SK-N-SH (cell line): ENCODE measurements around the gene RHOJ. TPM values are rescaled to one million over a fixed set of nuclear protein-coding genes. Genes with fewer than 3 reads are reported as not detected.

Experiments used
- CTCF ChIA-PET: fragments of 300-600, 350-600 bp; formaldehyde crosslinking; extraction: SDS; loops from one replicate; lab custom pipeline; 2021; lab: Yijun Ruan, JAX
- POLR2A ChIA-PET: fragments of 350-600 bp; sonication (Branson Sonifier 250); formaldehyde crosslinking; extraction: SDS; loops from one replicate; lab custom pipeline; 2020; ENCODE audit warnings: antibody characterized with exemption, inconsistent platforms; lab: Yijun Ruan, JAX
- DNase-seq: peaks from one replicate; pipeline ENCODE4 v3.0.0; 2012
- H2AFZ ChIP-seq: fragments of 200-600 bp; sonication (generic); 2 replicates; pipeline ENCODE4 v1.8.1; 2016; ENCODE audit warnings: antibody characterized with exemption, mild to moderate bottlenecking, low read depth
- H3F3A ChIP-seq: fragments of 200-600 bp; sonication (generic); replicated peaks from 2 replicates; pipeline ENCODE3; 2016; ENCODE audit warnings: antibody characterized with exemption, mild to moderate bottlenecking; ENCODE audit not compliant: insufficient read depth
- H3K27ac ChIP-seq, 2 experiments: fragments of 200-500 bp in 1 of 2; fragments of 200-600 bp in 1 of 2; sonication (Bioruptor generic) in 1 of 2; sonication (generic), shearing (Covaris generic) in 1 of 2; 2 replicates each; pipeline versions ENCODE4 v1.5.1 to v1.6.1; 2014 to 2016; ENCODE audit warnings: low read depth in 2 of 2, inconsistent platforms in 1 of 2, low read length in 1 of 2, mild to moderate bottlenecking in 1 of 2, mixed read lengths in 1 of 2
- H3K27me3 ChIP-seq: fragments of 200-600 bp; sonication (generic), shearing (Covaris generic); 2 replicates; pipeline ENCODE4 v1.6.1; 2016; ENCODE audit warnings: mixed run types; ENCODE audit not compliant: insufficient read depth
- H3K36me3 ChIP-seq, 2 experiments: fragments of 200-500 bp in 1 of 2; fragments of 200-600 bp in 1 of 2; sonication (Bioruptor generic) in 1 of 2; sonication (generic) in 1 of 2; replicated peaks in 1 of 2; 2 replicates each; pipeline versions ENCODE3 to v1.5.1; 2014 to 2016; ENCODE audit warnings: low read length in 1 of 2, mild to moderate bottlenecking in 1 of 2; ENCODE audit not compliant: insufficient read depth in 2 of 2, control insufficient read depth in 1 of 2
- H3K4me1 ChIP-seq, 2 experiments: fragments of 200-500 bp in 1 of 2; fragments of 200-600 bp in 1 of 2; sonication (Bioruptor generic) in 1 of 2; sonication (generic), shearing (Covaris generic) in 1 of 2; 2 replicates each; pipeline versions ENCODE4 v1.5.1 to v1.6.1; 2014 to 2016; ENCODE audit warnings: low read depth in 1 of 2, low read length in 1 of 2, mixed run types in 1 of 2; ENCODE audit not compliant: insufficient read depth in 2 of 2, control insufficient read depth in 1 of 2
- H3K4me2 ChIP-seq: fragments of 200-600 bp; sonication (generic), shearing (Covaris generic); 2 replicates; pipeline ENCODE4 v1.6.1; 2017; ENCODE audit warnings: mixed run types
- H3K4me3 ChIP-seq, 2 experiments: fragments of 200-500 bp in 1 of 2; fragments of 200-600 bp in 1 of 2; sonication (Bioruptor generic) in 1 of 2; sonication (generic), shearing (Covaris generic) in 1 of 2; 2 replicates each; pipeline versions ENCODE4 v1.5.1 to v1.8.1; 2014 to 2016; ENCODE audit warnings: low read depth in 2 of 2, inconsistent platforms in 1 of 2, low read length in 1 of 2, mild to moderate bottlenecking in 1 of 2, mixed read lengths in 1 of 2, moderate library complexity in 1 of 2
- H3K79me2 ChIP-seq: fragments of 200-600 bp; sonication (generic); 2 replicates; pipeline ENCODE4 v1.8.1; 2017; ENCODE audit warnings: mild to moderate bottlenecking; ENCODE audit not compliant: insufficient read depth
- H3K9ac ChIP-seq: fragments of 200-600 bp; sonication (generic); 2 replicates; pipeline ENCODE4 v1.6.1; 2017; ENCODE audit warnings: mixed run types
- H3K9me2 ChIP-seq: fragments of 200-600 bp; sonication (generic); 2 replicates; pipeline ENCODE4 v1.6.1; 2017; ENCODE audit warnings: mixed run types
- H3K9me3 ChIP-seq: fragments of 200-600 bp; sonication (generic); 2 replicates; pipeline ENCODE4 v1.6.1; 2017; ENCODE audit warnings: mixed run types, mild to moderate bottlenecking, moderate library complexity
- H4K20me1 ChIP-seq: fragments of 200-600 bp; sonication (generic); 2 replicates; pipeline ENCODE4 v1.6.1; 2017; ENCODE audit warnings: mild to moderate bottlenecking, mixed run types; ENCODE audit not compliant: insufficient read depth
- ELF1 ChIP-seq: IDR thresholded peaks from 2 replicates; pipeline ENCODE4 v1.4.0; 2012
- EP300 ChIP-seq, 2 experiments: IDR thresholded peaks; 2 replicates each; pipeline versions ENCODE4 v1.4.0 to v1.6.1; 2012; ENCODE audit warnings: borderline replicate concordance in 1 of 2, low read depth in 1 of 2, low read length in 1 of 2
- FOSL2 ChIP-seq: IDR thresholded peaks from 2 replicates; pipeline ENCODE4 v1.4.0; 2012; ENCODE audit warnings: low read depth, mild to moderate bottlenecking, moderate library complexity, borderline replicate concordance
- FOXJ3 ChIP-seq: sonication (generic); formaldehyde crosslinking; IDR thresholded peaks from 2 replicates; pipeline ENCODE4 v1.5.1; 2020; ENCODE audit warnings: mild to moderate bottlenecking, missing genetic modification reagents
- FOXM1 ChIP-seq: IDR thresholded peaks from 2 replicates; pipeline ENCODE4 v1.4.0; 2012; ENCODE audit warnings: low read depth, mild to moderate bottlenecking
- GABPA ChIP-seq: IDR thresholded peaks from 2 replicates; pipeline ENCODE4 v1.4.0; 2012; ENCODE audit warnings: low read depth, mild to moderate bottlenecking
- GATA2 ChIP-seq: sonication (generic); formaldehyde crosslinking; IDR thresholded peaks from 2 replicates; pipeline ENCODE4 v1.5.0; 2020; ENCODE audit warnings: mild to moderate bottlenecking, missing genetic modification reagents
- JUND ChIP-seq: IDR thresholded peaks from 2 replicates; pipeline ENCODE4 v1.4.0; 2012
- MXI1 ChIP-seq: IDR thresholded peaks from 2 replicates; pipeline ENCODE4 v1.6.1; 2012; ENCODE audit warnings: mild to moderate bottlenecking, low read depth, low read length, improper control_type of control experiment
- NRF1 ChIP-seq: IDR thresholded peaks from 2 replicates; pipeline ENCODE4 v1.6.1; 2012; ENCODE audit warnings: low read depth, mild to moderate bottlenecking, low read length
- PBX3 ChIP-seq: IDR thresholded peaks from 2 replicates; pipeline ENCODE4; 2012
- POLR2AphosphoS5 ChIP-seq: IDR thresholded peaks from 2 replicates; pipeline ENCODE4 v1.6.1; 2012; ENCODE audit warnings: low read depth, low read length
- RAD21 ChIP-seq: IDR thresholded peaks from 2 replicates; pipeline ENCODE4 v1.6.1; 2012; ENCODE audit warnings: mild to moderate bottlenecking, low read length
- RCOR1 ChIP-seq: fragments of 150-350 bp; IDR thresholded peaks from 2 replicates; pipeline ENCODE4 v1.6.1; 2017; ENCODE audit warnings: antibody characterized with exemption, low read length
- RFX5 ChIP-seq: IDR thresholded peaks from 2 replicates; pipeline ENCODE4 v1.6.1; 2012; ENCODE audit warnings: mild to moderate bottlenecking, improper control_type of control experiment, low read length
- RXRA ChIP-seq: IDR thresholded peaks from 2 replicates; pipeline ENCODE4 v1.4.0; 2012; ENCODE audit warnings: low read depth, mild to moderate bottlenecking, borderline replicate concordance
- SIN3A ChIP-seq: IDR thresholded peaks from 2 replicates; pipeline ENCODE4 v1.6.1; 2012; ENCODE audit warnings: low read depth, mild to moderate bottlenecking, low read length, moderate library complexity, borderline replicate concordance
- TCF12 ChIP-seq: IDR thresholded peaks from 2 replicates; pipeline ENCODE4 v1.4.0; 2012
- TEAD4 ChIP-seq: IDR thresholded peaks from 2 replicates; pipeline ENCODE4 v1.4.0; 2012; ENCODE audit warnings: mild to moderate bottlenecking, borderline replicate concordance; ENCODE audit not compliant: insufficient read depth
- USF2 ChIP-seq: fragments of 150-350 bp; IDR thresholded peaks from 2 replicates; pipeline ENCODE4 v1.6.1; 2017; ENCODE audit warnings: antibody characterized with exemption, low read length, low read depth, borderline replicate concordance
- YY1 ChIP-seq: IDR thresholded peaks from 2 replicates; pipeline ENCODE4 v1.4.0; 2012; ENCODE audit warnings: low read depth, mild to moderate bottlenecking
- ZBTB33 ChIP-seq: IDR thresholded peaks from 2 replicates; pipeline ENCODE4 v1.4.0; 2012; ENCODE audit warnings: low read depth, borderline replicate concordance
- WGBS: methylation state at CpG from one replicate; pipeline ENCODE4 v1.1.6; 2017; ENCODE audit warnings: low lambda C conversion rate; 5-methylcytosine and 5-hydroxymethylcytosine counted together
- polyA plus RNA-seq, 3 experiments: library from polyadenylated mRNA; depleted of rRNA; stranded (reverse); fragments of >200 nt; gene quantifications; 2 replicates each; pipeline ENCODE4 v1.2.3, GENCODE V29; 2012

RHOJ gene
- polyA plus RNA-seq, 1 of the 3 experiments (the other 2 are of a cell fraction): 12.1 TPM

GRCh38 chr14:63297372-63298063, 93.3 kb downstream of the RHOJ start:
- Histone ChIP-seq H3K27me3 (no peaks in the 10 kb centered on the region), H3K9ac (no peak overlapping the region), H2AFZ (no peak overlapping the region), H3K9me2 (no peaks in the 10 kb centered on the region)
- ChIA-PET CTCF (no interaction called here), POLR2A (no interaction called here)
- TF ChIP-seq TCF12 (no peak), GABPA (no peak), RAD21 (no peak), RCOR1 (no peak), FOSL2 (no peak), SIN3A (no peak), NRF1 (no peak), RFX5 (no peak), FOXM1 (no peak), PBX3 (no peak), ELF1 (no peak), TEAD4 (no peak)
- TF ChIP-seq, all 33 proteins: peak for 0
- no peaks in the 10 kb centered on the region for H3K9me3 ChIP-seq
- no peaks in the 10 kb centered on the region for H3K36me3 ChIP-seq
- H3K4me1 ChIP-seq: no peaks in the 10 kb centered on the region
- H3K4me2 ChIP-seq: no peak overlapping the region
- no peaks in the 10 kb centered on the region for H3K79me2 ChIP-seq
- no peak overlapping the region for H3K4me3 ChIP-seq
- no peak overlapping the region for H3K27ac ChIP-seq
- H4K20me1 ChIP-seq: no peaks in the 10 kb centered on the region
- no peaks in the 10 kb centered on the region for H3F3A ChIP-seq
- WGBS: 24% methylated on average over 4 of the region's 4 CpGs
- DNase-seq: no peak

- no peaks in the 10 kb centered on the region for H3K36me3 ChIP-seq
- H3K27ac ChIP-seq: no peak overlapping the region
- no peaks in the 10 kb centered on the region for H4K20me1 ChIP-seq
- no peaks in the 10 kb centered on the region for H3K27me3 ChIP-seq
- H3K79me2 ChIP-seq: no peaks in the 10 kb centered on the region
- no peaks in the 10 kb centered on the region for H3K9me2 ChIP-seq
- WGBS: 41% methylated on average over 6 of the region's 6 CpGs
- H3K4me1 ChIP-seq: no peaks in the 10 kb centered on the region
- H3K9me3 ChIP-seq: no peaks in the 10 kb centered on the region
- no peak overlapping the region for H2AFZ ChIP-seq
- no peak for DNase-seq
- POLR2A ChIA-PET: no interaction called here
- H3K9ac ChIP-seq: no peak overlapping the region
- H3K4me3 ChIP-seq: no peak overlapping the region
- H3F3A ChIP-seq: no peaks in the 10 kb centered on the region
- CTCF ChIA-PET: interaction anchor here (2.3 kb wide), 1 partner anchor 9 kb away, joined by 10 read pairs; no protein-coding TSS in a partner anchor
- no peak overlapping the region for H3K4me2 ChIP-seq
- TF ChIP-seq RXRA: no peak
- no peak for TF ChIP-seq GATA2 (CRISPR knock-in tag)
- no peak for TF ChIP-seq GABPA
- no peak for TF ChIP-seq FOXM1
- no peak for TF ChIP-seq MXI1
- TF ChIP-seq TCF12: no peak
- TF ChIP-seq USF2: no peak
- TF ChIP-seq JUND: no peak
- TF ChIP-seq POLR2AphosphoS5: no peak
- no peak for TF ChIP-seq EP300 (IDR thresholded peaks at IDR 0.05; ENCODE audit: borderline replicate concordance in 1 of 2, low read depth in 1 of 2, low read length in 1 of 2)
- no peak for TF ChIP-seq FOSL2
- TF ChIP-seq PBX3: no peak
- no peak for TF ChIP-seq RAD21
- no peak for TF ChIP-seq YY1
- TF ChIP-seq ZBTB33: no peak
- no peak for TF ChIP-seq FOXJ3 (CRISPR knock-in tag)
Observed at GRCh38 chr14:63299351-63300110, 95.3 kb downstream of the RHOJ start.
